ENCODE results near the gene HDGFL2.

- TF ChIP-seq, protein P1, sequence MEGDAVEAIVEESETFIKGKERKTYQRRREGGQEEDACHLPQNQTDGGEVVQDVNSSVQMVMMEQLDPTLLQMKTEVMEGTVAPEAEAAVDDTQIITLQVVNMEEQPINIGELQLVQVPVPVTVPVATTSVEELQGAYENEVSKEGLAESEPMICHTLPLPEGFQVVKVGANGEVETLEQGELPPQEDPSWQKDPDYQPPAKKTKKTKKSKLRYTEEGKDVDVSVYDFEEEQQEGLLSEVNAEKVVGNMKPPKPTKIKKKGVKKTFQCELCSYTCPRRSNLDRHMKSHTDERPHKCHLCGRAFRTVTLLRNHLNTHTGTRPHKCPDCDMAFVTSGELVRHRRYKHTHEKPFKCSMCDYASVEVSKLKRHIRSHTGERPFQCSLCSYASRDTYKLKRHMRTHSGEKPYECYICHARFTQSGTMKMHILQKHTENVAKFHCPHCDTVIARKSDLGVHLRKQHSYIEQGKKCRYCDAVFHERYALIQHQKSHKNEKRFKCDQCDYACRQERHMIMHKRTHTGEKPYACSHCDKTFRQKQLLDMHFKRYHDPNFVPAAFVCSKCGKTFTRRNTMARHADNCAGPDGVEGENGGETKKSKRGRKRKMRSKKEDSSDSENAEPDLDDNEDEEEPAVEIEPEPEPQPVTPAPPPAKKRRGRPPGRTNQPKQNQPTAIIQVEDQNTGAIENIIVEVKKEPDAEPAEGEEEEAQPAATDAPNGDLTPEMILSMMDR (IDR thresholded peaks at IDR 0.05 in 8 of 11, conservative IDR thresholded peaks at IDR 0.05 in 3 of 11): no peak
- no peak for TF ChIP-seq POLR2A (IDR thresholded peaks at IDR 0.05)
Measured at GRCh38 chr19:4516939-4517300, 44.8 kb downstream of the HDGFL2 start.

All from spleen (tissue), 7 donors.